HepG2 (cell line): ENCODE measurements around the gene NUCB1. TPM values are rescaled to one million over a fixed set of nuclear protein-coding genes. Genes with fewer than 3 reads are reported as not detected.
A peak's percentile ranks its signal among the peaks of the same experiment; 100 is the strongest.

Experiments
- ARHGAP35 ChIP-seq: sonication (generic); formaldehyde crosslinking; IDR thresholded peaks from 2 replicates; pipeline ENCODE4 v1.9.0; 2022; ENCODE audit warnings: mild to moderate bottlenecking, inconsistent platforms, moderate library complexity, missing genetic modification reagents, borderline replicate concordance
- ATF4 ChIP-seq, 2 experiments: fragments of 450-650 bp in 1 of 2; sonication (generic) in 1 of 2; formaldehyde crosslinking; IDR thresholded peaks; 2 replicates each; pipeline versions ENCODE4 v1.5.0 to v1.8.0; 2020 to 2022; ENCODE audit warnings: mild to moderate bottlenecking in 1 of 2, missing genetic modification reagents in 1 of 2
- DNMT1 ChIP-seq: sonication (generic); formaldehyde crosslinking; IDR thresholded peaks from 2 replicates; pipeline ENCODE4 v1.5.1; 2020; ENCODE audit warnings: mild to moderate bottlenecking, missing genetic modification reagents
- DRAP1 ChIP-seq: IDR thresholded peaks from 2 replicates; pipeline ENCODE4 v1.6.1; 2016; ENCODE audit warnings: missing genetic modification reagents, missing compliant biosample characterization
- LBX2 ChIP-seq: sonication (generic); formaldehyde crosslinking; IDR thresholded peaks from 2 replicates; pipeline ENCODE4 v1.5.0; 2020; ENCODE audit warnings: missing genetic modification reagents, mild to moderate bottlenecking, borderline replicate concordance
- LCORL ChIP-seq, 2 experiments: fragments of 450-650 bp in 1 of 2; sonication (generic) in 1 of 2; formaldehyde crosslinking in 1 of 2; IDR thresholded peaks; 2 replicates each; pipeline versions ENCODE4 v1.5.0 to v1.6.1; 2017 to 2020; ENCODE audit warnings: antibody characterized with exemption in 1 of 2, missing genetic modification reagents in 1 of 2
- MIER2 ChIP-seq: IDR thresholded peaks from 2 replicates; pipeline ENCODE4 v1.6.1; 2016; ENCODE audit warnings: missing biosample characterization, missing genetic modification reagents
- PCBP2 ChIP-seq: fragments of 200-400 bp; formaldehyde crosslinking; optimal IDR thresholded peaks from 2 replicates; pipeline ENCODE3; 2018; ENCODE audit warnings: low read length, low read depth; ENCODE audit not compliant: poor library complexity, severe bottlenecking
- PRDM10 ChIP-seq: sonication (generic); formaldehyde crosslinking; IDR thresholded peaks from 2 replicates; pipeline ENCODE4 v1.4.0; 2020; ENCODE audit warnings: low read depth, missing genetic modification reagents
- SNAPC5 ChIP-seq: sonication (generic); formaldehyde crosslinking; IDR thresholded peaks from 2 replicates; pipeline ENCODE4 v1.8.1; 2023; ENCODE audit warnings: mild to moderate bottlenecking, missing genetic modification reagents, borderline replicate concordance
- SPEN ChIP-seq: sonication (generic); formaldehyde crosslinking; IDR thresholded peaks from 2 replicates; pipeline ENCODE4 v1.5.1; 2020; ENCODE audit warnings: low read depth, mild to moderate bottlenecking, missing genetic modification reagents
- TCF7 ChIP-seq: sonication (generic); IDR thresholded peaks from 2 replicates; pipeline ENCODE4 v1.6.1; 2016; ENCODE audit warnings: antibody characterized with exemption, low read depth
- ZNF138 ChIP-seq: sonication (generic); formaldehyde crosslinking; IDR thresholded peaks from 2 replicates; pipeline ENCODE4 v1.5.0; 2020; ENCODE audit warnings: mild to moderate bottlenecking, low read depth, missing genetic modification reagents
- ZNF343 ChIP-seq: sonication (generic); formaldehyde crosslinking; IDR thresholded peaks from 2 replicates; pipeline ENCODE4 v1.4.0; 2020; ENCODE audit warnings: mild to moderate bottlenecking, missing genetic modification reagents
- ZNF501 ChIP-seq: sonication (generic); formaldehyde crosslinking; IDR thresholded peaks from 2 replicates; pipeline ENCODE4 v1.5.1; 2020; ENCODE audit warnings: mild to moderate bottlenecking, moderate library complexity, missing genetic modification reagents
- ZNF513 ChIP-seq: sonication (generic); formaldehyde crosslinking; conservative IDR thresholded peaks from 2 replicates; pipeline ENCODE4 v1.5.0; 2020; ENCODE audit warnings: missing genetic modification reagents
- ZNF570 ChIP-seq: sonication (generic); formaldehyde crosslinking; IDR thresholded peaks from 2 replicates; pipeline ENCODE4 v1.4.0; 2020; ENCODE audit warnings: mild to moderate bottlenecking, missing genetic modification reagents, borderline replicate concordance
- ZNF691 ChIP-seq: sonication (generic); formaldehyde crosslinking; IDR thresholded peaks from 2 replicates; pipeline ENCODE4 v1.4.0; 2020; ENCODE audit warnings: missing genetic modification reagents, low read depth, mild to moderate bottlenecking, borderline replicate concordance
- ZZZ3 ChIP-seq: sonication (generic); formaldehyde crosslinking; IDR thresholded peaks from 2 replicates; pipeline ENCODE4 v1.4.0; 2020; ENCODE audit warnings: missing genetic modification reagents, mild to moderate bottlenecking, borderline replicate concordance
- polyA plus RNA-seq, 8 experiments: library from polyadenylated mRNA; depleted of rRNA in 3 of 8; stranded (reverse) in 7 of 8; unstranded in 1 of 8; fragments of >200 nt; fragmentation: Illumina TruSeq in 4 of 8; extraction: Trizol in 4 of 8; gene quantifications; 2 replicates each; pipeline versions ENCODE4 v1.2.1 to v1.2.3, GENCODE V29; 2011 to 2016; ENCODE audit warnings: low read depth in 4 of 8, missing spikeins in 1 of 8, mixed read lengths in 1 of 8; ENCODE audit not compliant: insufficient read depth in 1 of 8
- total RNA-seq, 5 experiments: library from RNA; depleted of rRNA; stranded (reverse); fragments of >200 nt; fragmentation: Illumina TruSeq; extraction: Trizol; gene quantifications; 2 replicates each; pipeline ENCODE4 v1.2.3, GENCODE V29; 2016; ENCODE audit warnings: low read depth in 1 of 5

NUCB1 gene
- total and polyA plus RNA-seq, 2 of the 13 experiments (the other 11 are each of a cell fraction or from before 2014, with no cell fraction given) = 82.3 to 106 TPM

- TF ChIP-seq ZZZ3 = 0 out of 2 replicates have a peak, but pooled peaks have one; percentile 18
- TF ChIP-seq MIER2 (CRISPR knock-in tag) = peak; percentile 76
- no peak for TF ChIP-seq SNAPC5 (CRISPR knock-in tag)
- no peak for TF ChIP-seq ZNF570 (CRISPR knock-in tag)
- no peak for TF ChIP-seq PCBP2
- TF ChIP-seq TCF7 = peak; percentile 12; the same call in 1 of the 2 replicates
- TF ChIP-seq ZNF501 (CRISPR knock-in tag) = peak; percentile 95; the same call in 1 of the 2 replicates
- TF ChIP-seq ATF4 (CRISPR knock-in tag; IDR thresholded peaks at IDR 0.05) = peak in 1 of 2 experiments; percentile 78; a peak in 2 of 4 replicates
- TF ChIP-seq PRDM10 = no peak; the same call in 1 of the 2 replicates
- no peak for TF ChIP-seq LBX2
- no peak for TF ChIP-seq LCORL (IDR thresholded peaks at IDR 0.05)
- no peak for TF ChIP-seq LCORL (CRISPR knock-in tag; IDR thresholded peaks at IDR 0.05)
- TF ChIP-seq ZNF138 (CRISPR knock-in tag) = no peak; the same call in none of the 2 replicates
- peak; percentile 58; the same call in 1 of the 2 replicates for TF ChIP-seq ZNF343 (CRISPR knock-in tag)
- TF ChIP-seq ARHGAP35 = no peak
- peak; percentile 98 for TF ChIP-seq ZNF513 (CRISPR knock-in tag)
- peak; percentile 99 for TF ChIP-seq DRAP1 (CRISPR knock-in tag)
- peak; percentile 50; the same call in 1 of the 2 replicates for TF ChIP-seq ZNF691 (CRISPR knock-in tag)
- no peak for TF ChIP-seq DNMT1 (CRISPR knock-in tag)
- 0 out of 2 replicates have a peak, but pooled peaks have one; percentile 67 for TF ChIP-seq SPEN (CRISPR knock-in tag)
These were observed 65.1 kb downstream of the NUCB1 start, which contains the start of gene FTL (continued) for GRCh38 chr19:48965040-48965805.
